Measurements from ENCODE around the gene MEGF6. TPM values are rescaled to one million over a fixed set of nuclear protein-coding genes. Genes with fewer than 3 reads are reported as not detected.

Gene MEGF6
- total RNA-seq, 1 donor from 2014 or later: 10.9 TPM

- Mint-ChIP-seq H3K27me3 (peaks cover 30% of the 10 kb centered on the region), H3K27ac (no peak overlapping the region), H3K4me1 (peaks cover 50% of the 10 kb centered on the region), H3K4me3 (peak overlapping the region; percentile 46), H3K36me3 (ENCODE audit: low read depth) (peaks cover 5% of the 10 kb centered on the region), H3K9me3 (no peaks in the 10 kb centered on the region)
- intact Hi-C loops (cut with micrococcal nuclease): no loop called here
- POLR2A ChIA-PET: interaction anchor here (0.8 to 0.9 kb wide), 4 partner anchors 12 to 1245 kb away, joined by 3 to 4 read pairs (median 3); no protein-coding TSS in a partner anchor
- TF ChIP-seq CTCF (IDR thresholded peaks at IDR 0.05): no peak
- DNase-seq (no peak), ATAC-seq (ENCODE audit: low read depth) (no peak)
- CTCF ChIA-PET: no interaction called here
Measured at GRCh38 chr1:3652548-3653285, 41.4 kb upstream of the MEGF6 start.

- DNase-seq: no peak
- no peak for ATAC-seq (ENCODE audit: low read depth)
- Mint-ChIP-seq H3K27me3 (peaks cover 26% of the 10 kb centered on the region), H3K27ac (peak within 1 kb of the TSS; percentile 18), H3K4me1 (peaks cover 46% of the 10 kb centered on the region), H3K36me3 (ENCODE audit: low read depth) (peaks cover 11% of the 10 kb centered on the region), H3K9me3 (no peaks in the 10 kb centered on the region), H3K4me3 (peak within 1 kb of the TSS; percentile 66)
- no peak for TF ChIP-seq CTCF (IDR thresholded peaks at IDR 0.05)
- intact Hi-C loops (cut with micrococcal nuclease): no loop called here
- ChIA-PET POLR2A (interaction anchor here (0.6 to 1.2 kb wide), 4 partner anchors 13 to 1245 kb away, joined by 3 to 5 read pairs (median 3); no protein-coding TSS in a partner anchor), CTCF (interaction anchor here (0.9 kb wide), 1 partner anchor 25 kb away, joined by 4 read pairs; no protein-coding TSS in a partner anchor)
Measured at GRCh38 chr1:3651930-3652547, 40.7 kb upstream of the MEGF6 start, which contains the start of gene TP73. TSS of gene TP73 (plus strand) at chr1:3652516. CDS start at chr1:3682366, 29,850 bp downstream.

DNA sequence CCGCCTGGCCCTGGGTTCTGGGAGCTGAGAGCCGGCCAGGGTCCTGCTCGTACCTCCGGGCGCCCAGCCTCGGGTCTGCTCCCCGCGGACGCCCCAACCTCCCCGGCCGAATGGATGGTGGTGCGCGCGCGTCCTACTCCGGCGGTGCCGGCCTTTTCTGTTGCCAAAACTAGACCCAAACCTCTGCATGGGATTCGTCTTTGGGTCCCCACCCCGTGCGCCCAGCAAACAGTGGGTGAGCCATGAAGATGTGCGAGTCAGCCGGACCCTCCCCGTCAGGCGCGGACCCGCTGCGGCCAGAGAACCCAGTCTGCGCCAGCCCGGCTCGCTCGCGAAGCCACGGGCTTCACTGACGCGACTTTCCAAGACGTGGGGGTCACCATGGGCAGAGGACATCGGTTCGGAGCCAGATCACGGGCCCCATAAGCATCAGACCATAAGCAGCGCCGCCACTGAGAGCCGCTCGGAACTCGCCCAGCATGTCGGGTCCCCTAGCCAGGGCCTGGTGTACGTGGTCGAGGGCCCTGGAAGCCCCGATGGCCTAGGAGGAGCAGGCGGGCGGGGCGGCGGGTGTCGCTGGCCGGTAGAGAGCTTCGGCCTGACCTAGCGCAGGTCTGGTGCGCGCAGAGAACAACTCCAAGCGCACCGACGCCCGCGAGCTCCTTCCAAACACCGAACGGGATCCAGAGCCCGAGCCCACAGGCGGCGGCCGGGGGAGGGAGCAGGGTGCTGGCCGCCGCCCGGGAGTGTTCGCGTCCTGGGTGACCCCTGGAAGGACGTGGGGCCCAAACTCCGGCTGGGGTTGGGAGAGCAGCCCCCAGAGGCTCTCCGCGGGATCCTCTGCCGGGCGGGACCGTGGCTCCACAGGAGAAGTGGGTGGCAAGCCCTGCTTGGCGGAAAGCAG lies 40.0 kb upstream of the MEGF6 start:
- H3K4me3 Mint-ChIP-seq: peak overlapping the region; percentile 66
- ATAC-seq (ENCODE audit: low read depth) (no peak), DNase-seq (no peak)
- ChIA-PET CTCF (interaction anchor here (0.9 kb wide), 1 partner anchor 26 kb away, joined by 4 read pairs; no protein-coding TSS in a partner anchor), POLR2A (interaction anchor here (0.6 to 1.2 kb wide), 3 partner anchors 15 to 1244 kb away, joined by 3 to 5 read pairs (median 3); no protein-coding TSS in a partner anchor)
- TF ChIP-seq CTCF (IDR thresholded peaks at IDR 0.05): no peak
- H3K27me3 Mint-ChIP-seq: peaks cover 23% of the 10 kb centered on the region
- peaks cover 17% of the 10 kb centered on the region for H3K36me3 Mint-ChIP-seq (ENCODE audit: low read depth)
- H3K9me3 Mint-ChIP-seq: no peaks in the 10 kb centered on the region
- peaks cover 38% of the 10 kb centered on the region for H3K4me1 Mint-ChIP-seq
- H3K27ac Mint-ChIP-seq: peak overlapping the region; percentile 18
- intact Hi-C loops (cut with micrococcal nuclease): no loop called here

- DNase-seq (no peak), ATAC-seq (ENCODE audit: low read depth) (no peak)
- H3K27me3 Mint-ChIP-seq: peaks cover 18% of the 10 kb centered on the region
- peaks cover 30% of the 10 kb centered on the region for H3K4me1 Mint-ChIP-seq
- POLR2A ChIA-PET: interaction anchor here (0.7 to 2.0 kb wide), 4 partner anchors 14 to 26 kb away, joined by 3 to 9 read pairs (median 6); no protein-coding TSS in a partner anchor
- peak overlapping the region; percentile 82 for H3K4me3 Mint-ChIP-seq
- no peak for TF ChIP-seq CTCF (IDR thresholded peaks at IDR 0.05)
- no peaks in the 10 kb centered on the region for H3K9me3 Mint-ChIP-seq
- intact Hi-C loops (cut with micrococcal nuclease): loop anchor here (1.0 kb wide), 3 partner anchors 22 to 119 kb away; no protein-coding TSS in a partner anchor
- H3K36me3 Mint-ChIP-seq (ENCODE audit: low read depth): peaks cover 26% of the 10 kb centered on the region
- H3K27ac Mint-ChIP-seq: no peak overlapping the region
- CTCF ChIA-PET: interaction anchor here (1.3 kb wide), 1 partner anchor 74 kb away, joined by 3 read pairs; no protein-coding TSS in a partner anchor
Measured at GRCh38 chr1:3650248-3651025, 39.1 kb upstream of the MEGF6 start.

All from activated B cell treated with CpG ODN at 0.5 μM for 24 hours (primary cell).